Tongue (tissue), 2 donors: Measurements from ENCODE around the gene KLHL20. TPM values are rescaled to one million over a fixed set of nuclear protein-coding genes. Genes with fewer than 3 reads are reported as not detected.
"Not testable (repeated sequence)": the region's sequence is repeated elsewhere in the genome, so short reads cannot be mapped to it uniquely, and the experiment has no call there.

Experiments used
- DNase-seq: peaks from one replicate; pipeline ENCODE4 v3.0.0-alpha.2; 2015
- total RNA-seq: library from RNA; depleted of rRNA; stranded (reverse); fragments of >200 nt; gene quantifications from one replicate; pipeline ENCODE4 v1.2.3, GENCODE V29; 2014

The KLHL20 gene, protein sequence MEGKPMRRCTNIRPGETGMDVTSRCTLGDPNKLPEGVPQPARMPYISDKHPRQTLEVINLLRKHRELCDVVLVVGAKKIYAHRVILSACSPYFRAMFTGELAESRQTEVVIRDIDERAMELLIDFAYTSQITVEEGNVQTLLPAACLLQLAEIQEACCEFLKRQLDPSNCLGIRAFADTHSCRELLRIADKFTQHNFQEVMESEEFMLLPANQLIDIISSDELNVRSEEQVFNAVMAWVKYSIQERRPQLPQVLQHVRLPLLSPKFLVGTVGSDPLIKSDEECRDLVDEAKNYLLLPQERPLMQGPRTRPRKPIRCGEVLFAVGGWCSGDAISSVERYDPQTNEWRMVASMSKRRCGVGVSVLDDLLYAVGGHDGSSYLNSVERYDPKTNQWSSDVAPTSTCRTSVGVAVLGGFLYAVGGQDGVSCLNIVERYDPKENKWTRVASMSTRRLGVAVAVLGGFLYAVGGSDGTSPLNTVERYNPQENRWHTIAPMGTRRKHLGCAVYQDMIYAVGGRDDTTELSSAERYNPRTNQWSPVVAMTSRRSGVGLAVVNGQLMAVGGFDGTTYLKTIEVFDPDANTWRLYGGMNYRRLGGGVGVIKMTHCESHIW
- 45.5 TPM for total RNA-seq

DNA sequence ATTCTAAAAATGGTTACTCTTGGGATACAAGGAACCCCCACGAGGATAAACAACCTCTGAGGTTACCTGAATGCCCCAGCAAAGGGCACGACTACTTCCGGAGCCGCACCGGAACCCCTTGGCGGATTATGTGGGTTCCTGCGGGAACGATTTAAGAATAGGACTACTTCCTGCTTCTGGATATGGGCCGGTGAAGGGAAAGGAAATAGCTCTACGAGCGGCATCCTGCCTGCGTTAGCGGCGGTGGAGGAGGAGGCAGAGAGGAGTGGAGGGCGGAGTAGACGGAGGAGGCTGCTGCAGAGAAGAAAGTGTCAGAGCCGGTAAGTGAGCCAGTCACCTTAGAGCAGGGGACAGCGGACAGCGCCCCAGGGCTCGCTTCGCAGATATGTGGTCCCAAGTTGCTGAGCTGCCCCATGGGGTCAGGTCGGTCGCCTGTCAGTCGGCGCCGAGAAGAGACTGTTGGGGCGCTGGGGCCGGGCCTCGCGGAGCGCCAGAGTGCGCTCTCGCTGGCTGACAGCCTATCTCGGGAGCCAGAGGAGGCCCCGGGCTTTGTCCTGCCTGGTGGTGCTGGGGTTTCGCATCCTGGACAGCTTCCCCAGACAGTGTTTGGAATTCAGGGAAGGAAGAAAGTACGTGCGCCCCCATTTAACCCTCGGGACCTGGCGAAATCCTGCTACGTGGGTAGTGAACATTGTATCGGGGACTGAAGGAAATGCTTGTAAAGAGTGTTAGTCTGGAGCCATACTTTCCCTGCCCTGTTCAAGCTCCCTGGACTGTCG is at the start of gene KLHL20:
Gene KLHL20 (plus strand): TSS at position 223 of the 779 bp plus-strand sequence. CDS start 1,063 bp downstream, outside the sequence.
- peak; percentile 94 for DNase-seq

DNA sequence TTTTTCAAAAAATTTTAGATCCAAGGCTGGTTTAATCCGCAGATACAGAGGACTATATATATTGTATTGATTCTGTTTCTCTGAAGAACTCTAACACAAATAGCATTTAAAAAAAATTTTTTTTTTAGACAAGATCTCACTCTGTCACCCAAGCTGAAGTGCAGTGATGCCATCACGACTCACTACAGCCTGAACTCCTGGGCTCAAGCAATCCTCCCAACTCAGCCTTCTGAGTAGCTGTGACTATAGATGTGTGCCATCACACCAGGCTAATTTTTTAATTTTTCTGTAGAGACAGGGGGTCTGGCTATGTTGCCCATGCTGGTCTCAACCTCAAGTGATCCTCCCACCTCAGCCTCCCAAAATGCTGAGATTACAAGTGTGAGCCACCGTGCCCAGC is 48.1 kb upstream of the KLHL20 start:
- no peak for DNase-seq

DNA sequence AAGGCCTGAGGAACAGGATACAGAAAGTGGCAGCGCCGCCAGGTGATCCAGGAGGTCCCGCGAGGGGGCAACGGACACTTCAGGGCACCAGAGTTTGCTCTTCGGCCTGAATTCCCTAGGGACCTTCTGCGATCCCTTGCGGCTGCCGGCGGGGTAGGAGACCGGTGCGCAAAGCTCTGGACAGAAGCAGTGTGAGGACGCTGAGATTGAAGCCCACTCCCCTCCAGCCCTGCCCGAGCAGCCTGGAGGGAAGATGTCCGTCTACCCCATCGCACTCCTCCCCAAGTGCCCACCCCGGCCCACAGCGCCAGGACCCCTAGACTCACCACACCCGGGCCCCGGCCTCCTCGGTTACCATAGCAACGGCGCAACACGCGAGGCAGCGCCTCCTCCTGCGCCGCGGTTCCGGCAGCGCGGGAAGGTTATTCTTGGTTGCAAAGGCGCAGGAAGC is 45.3 kb upstream of the KLHL20 start, which contains the start of gene ANKRD45:
Gene ANKRD45 (minus strand): TSS at position 361 of the 451 bp plus-strand sequence. CDS start 10,433 bp downstream, outside the sequence.
- peak; percentile 79 for DNase-seq

GRCh38 chr1:173674496-173674895 is 40.3 kb upstream of the KLHL20 start:
- DNase-seq = not testable (repeated sequence)

DNA sequence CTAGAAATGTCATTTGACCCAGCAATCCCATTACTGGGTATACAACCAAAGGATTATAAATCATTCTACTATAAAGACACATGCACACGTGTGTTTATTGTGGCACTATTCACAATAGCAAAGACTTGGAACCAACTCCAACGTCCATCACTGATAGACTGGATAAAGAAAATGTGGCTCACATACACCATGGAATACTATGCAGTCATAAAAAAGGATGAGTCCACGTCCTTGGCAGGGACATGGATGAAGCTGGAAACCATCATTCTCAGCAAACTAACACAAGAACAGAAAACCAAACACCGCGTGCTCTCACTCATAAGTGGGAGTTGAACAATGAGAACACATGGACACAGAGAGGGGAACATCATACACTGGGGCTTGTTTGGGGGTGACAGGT is 34.6 kb upstream of the KLHL20 start:
- DNase-seq = not testable (repeated sequence)

- peak; percentile 12 for DNase-seq
Measured at GRCh38 chr1:173682184-173682583, 32.6 kb upstream of the KLHL20 start.

GRCh38 chr1:173683838-173684237 is 30.9 kb upstream of the KLHL20 start:
- not testable (repeated sequence) for DNase-seq

GRCh38 chr1:173685121-173685520 is 29.7 kb upstream of the KLHL20 start:
- DNase-seq = not testable (repeated sequence)

DNA sequence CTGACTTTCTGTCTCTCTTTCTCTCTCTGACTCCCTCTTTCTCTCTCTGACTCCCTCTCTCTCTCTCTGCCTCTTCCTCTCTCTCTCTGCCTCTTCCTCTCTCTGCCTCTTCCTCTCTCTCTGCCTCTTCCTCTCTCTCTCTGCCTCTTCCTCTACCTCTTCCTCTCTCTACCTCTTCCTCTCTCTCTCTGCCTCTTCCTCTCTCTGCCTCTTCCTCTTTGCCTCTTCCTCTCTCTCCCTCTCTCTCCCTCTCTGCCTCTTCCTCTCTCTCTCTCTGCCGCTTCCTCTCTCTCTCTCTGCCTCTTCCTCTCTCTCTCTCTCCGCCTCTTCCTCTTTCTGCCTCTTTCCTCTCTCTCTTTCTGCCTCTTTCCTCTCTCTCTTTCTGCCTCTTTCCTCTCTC is 26.5 kb upstream of the KLHL20 start:
- no peak for DNase-seq

DNA sequence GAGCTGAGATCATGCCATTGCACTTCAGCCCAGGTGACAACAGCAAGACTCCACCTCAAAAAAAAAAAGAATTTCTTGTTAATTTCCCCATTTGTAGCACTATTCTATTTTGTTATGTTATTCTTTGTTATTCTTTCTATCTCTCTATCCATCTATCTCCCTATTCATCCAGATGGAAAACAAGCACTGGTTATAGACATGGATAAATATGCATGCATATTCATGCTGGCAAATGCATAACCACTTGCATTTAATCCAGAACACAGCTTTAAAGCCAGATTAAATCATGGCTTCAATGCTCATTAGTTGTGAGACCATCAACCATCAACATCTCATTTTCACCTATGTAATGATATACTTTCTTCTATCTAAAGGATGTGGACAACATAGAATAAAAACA is 21.5 kb upstream of the KLHL20 start:
- DNase-seq = no peak

- DNase-seq = not testable (repeated sequence)
Measured at GRCh38 chr1:173701299-173701698, 13.5 kb upstream of the KLHL20 start.

GRCh38 chr1:173702736-173703135 is 12.0 kb upstream of the KLHL20 start:
- DNase-seq = no peak

DNA sequence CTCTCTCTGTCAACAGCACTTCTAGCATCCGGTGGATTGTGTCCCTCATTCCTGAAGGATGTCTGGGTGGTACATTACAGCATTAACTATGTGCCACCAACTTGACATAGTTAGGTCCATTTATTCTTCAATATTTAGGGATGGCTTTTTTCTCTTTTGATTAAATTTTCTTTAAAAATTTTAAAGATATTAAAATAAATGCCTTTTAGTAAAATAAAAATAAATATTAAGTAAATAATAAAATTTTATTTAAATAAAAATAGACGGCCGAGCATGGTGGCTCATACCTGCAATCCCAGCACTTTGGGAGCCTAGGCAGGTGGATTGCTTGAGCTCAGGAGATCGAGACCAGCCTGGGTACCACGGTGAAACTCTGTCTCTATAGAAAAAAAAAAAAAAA is 9.7 kb upstream of the KLHL20 start:
- DNase-seq = no peak

GRCh38 chr1:173708787-173709186 is 6.0 kb upstream of the KLHL20 start:
- no peak for DNase-seq

DNA sequence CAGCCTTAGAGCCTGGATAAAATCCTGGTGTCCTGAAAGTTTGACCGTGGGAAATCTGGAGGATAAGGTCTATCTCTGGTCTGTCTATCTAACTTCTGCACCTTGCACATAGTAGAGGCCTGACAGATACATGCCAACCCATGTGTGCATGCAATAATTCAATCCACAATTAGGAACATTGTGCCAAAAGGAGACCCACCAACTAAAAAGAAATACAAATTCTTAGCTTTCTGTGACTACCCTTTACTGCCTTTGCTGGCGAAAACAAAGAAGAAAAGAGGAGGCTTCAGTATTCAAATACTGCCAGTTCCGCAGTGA is 381 bp upstream of the KLHL20 start:
- no peak for DNase-seq

GRCh38 chr1:173715538-173715844 is 710 bp downstream of the KLHL20 start:
- DNase-seq = no peak

DNA sequence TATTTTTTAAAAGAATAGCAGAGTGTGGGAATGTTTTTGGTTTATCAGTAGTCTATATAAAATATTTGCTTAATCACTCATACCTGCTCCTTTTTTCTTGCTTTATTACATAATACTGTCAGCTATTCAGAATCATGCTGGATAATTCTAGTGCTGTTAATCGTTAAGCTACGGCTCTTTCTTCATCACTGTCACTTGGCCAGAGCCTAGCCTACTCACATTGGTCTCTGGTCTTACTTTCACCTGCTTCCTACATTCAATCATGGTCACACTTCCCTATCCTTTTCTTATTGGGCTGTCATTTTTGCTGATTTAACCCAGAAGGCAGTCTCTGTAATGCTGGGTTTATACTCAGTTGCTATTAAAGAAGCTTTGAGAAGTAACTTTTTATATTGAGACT is 2.5 kb downstream of the KLHL20 start:
- DNase-seq = no peak

GRCh38 chr1:173731331-173731730 is 16.6 kb downstream of the KLHL20 start:
- DNase-seq = not testable (repeated sequence)

- DNase-seq = no peak
Measured at GRCh38 chr1:173733912-173734311, 19.1 kb downstream of the KLHL20 start.

DNA sequence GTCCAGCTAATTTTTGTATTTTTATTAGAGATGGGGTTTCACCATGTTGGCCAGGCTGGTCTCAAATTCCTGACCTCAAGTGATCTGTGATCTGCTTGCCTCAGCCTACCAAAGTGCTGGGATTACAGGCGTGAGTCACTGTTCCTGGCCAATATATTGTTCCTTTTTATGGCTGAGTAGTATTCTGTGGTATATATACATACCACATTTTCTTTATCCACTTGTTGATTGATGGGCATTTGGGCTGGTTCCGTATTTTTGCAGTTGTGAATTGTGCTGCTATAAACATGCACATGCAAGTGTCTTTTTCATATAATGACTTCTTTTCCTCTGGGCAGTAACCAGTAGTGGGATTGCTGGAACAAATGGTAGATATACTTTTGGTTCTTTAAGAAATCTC is 21.3 kb downstream of the KLHL20 start:
- not testable (repeated sequence) for DNase-seq

- DNase-seq = no peak
Measured at GRCh38 chr1:173742203-173742886, 27.6 kb downstream of the KLHL20 start.

DNA sequence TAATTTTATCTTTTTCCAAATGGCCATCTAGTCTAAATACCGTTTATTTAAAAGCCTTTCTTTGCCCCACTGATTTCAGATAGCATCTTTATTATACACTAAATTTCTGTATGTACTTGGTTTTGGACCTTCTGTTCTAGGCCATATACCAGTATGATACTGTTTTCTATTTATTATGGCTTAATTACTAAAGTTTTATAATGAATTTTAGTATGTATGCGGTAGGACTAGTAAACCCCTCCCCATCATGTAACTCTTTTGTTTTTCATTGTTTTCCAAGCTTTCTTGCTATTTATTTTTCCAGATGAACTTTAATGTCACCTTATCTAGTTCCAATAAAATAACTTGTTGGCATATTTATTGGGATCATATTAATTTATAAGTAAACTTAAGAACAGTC is 29.9 kb downstream of the KLHL20 start:
- DNase-seq = no peak

GRCh38 chr1:173749137-173749536 is 34.4 kb downstream of the KLHL20 start:
- DNase-seq = no peak
